K562 (cell line): Measurements from ENCODE around the gene TMC6. TPM values are rescaled to one million over a fixed set of nuclear protein-coding genes. Genes with fewer than 3 reads are reported as not detected.

Experiments used
- BRD9 ChIP-seq: fragments of 450-650 bp; IDR thresholded peaks from 2 replicates; pipeline ENCODE4 v1.6.1; 2018; ENCODE audit warnings: low read depth; ENCODE audit not compliant: partially characterized antibody
- CBX1 ChIP-seq: sonication (generic); IDR thresholded peaks from 2 replicates; pipeline ENCODE4 v1.6.1; 2016; ENCODE audit warnings: antibody characterized with exemption, low read depth, mild to moderate bottlenecking
- CEBPB ChIP-seq: fragments of 450-650 bp; IDR thresholded peaks from 2 replicates; pipeline ENCODE4 v1.6.1; 2016; ENCODE audit warnings: missing genetic modification characterization, missing compliant biosample characterization
- DPF2 ChIP-seq: fragments of 450-650 bp; IDR thresholded peaks from 2 replicates; pipeline ENCODE4 v1.6.1; 2016
- FOXK1 ChIP-seq: sonication (generic); formaldehyde crosslinking; IDR thresholded peaks from 2 replicates; pipeline ENCODE4 v1.8.0; 2022; ENCODE audit warnings: missing genetic modification reagents, mild to moderate bottlenecking, borderline replicate concordance
- HDAC2 ChIP-seq: fragments of 450-650 bp; IDR thresholded peaks from 2 replicates; pipeline ENCODE4 v1.6.1; 2016; ENCODE audit warnings: mild to moderate bottlenecking
- HSF4 ChIP-seq: fragments of 250-450 bp; sonication (Bioruptor Pico); IDR thresholded peaks from 2 replicates; pipeline ENCODE4 v2.1.2; 2022; ENCODE audit warnings: mild to moderate bottlenecking, moderate library complexity, borderline replicate concordance
- MXI1 ChIP-seq: IDR thresholded peaks from 2 replicates; pipeline ENCODE4 v1.6.1; 2011; ENCODE audit warnings: low read depth, mild to moderate bottlenecking, improper control_type of control experiment, low read length
- RCOR1 ChIP-seq, 2 experiments: IDR thresholded peaks; 2 replicates each; pipeline ENCODE4 v1.6.1; 2012; ENCODE audit warnings: low read depth in 2 of 2, low read length in 2 of 2, borderline replicate concordance in 1 of 2, improper control_type of control experiment in 1 of 2
- polyA plus RNA-seq, 8 experiments: library from polyadenylated mRNA; depleted of rRNA in 4 of 8; stranded (reverse) in 5 of 8; unstranded in 3 of 8; fragments of >200 nt; fragmentation: Nextera tagmentation in 2 of 8; fragmentation: Illumina TruSeq in 1 of 8; extraction: Ambion mirVana in 2 of 8; extraction: Trizol in 1 of 8; gene quantifications; 2 replicates each; pipeline versions ENCODE4 v1.2.1 to v1.2.3, GENCODE V29; 2011 to 2014; ENCODE audit warnings: inconsistent platforms in 1 of 8, missing spikeins in 1 of 8
- total RNA-seq, 7 experiments: library from RNA; depleted of rRNA in 6 of 7; stranded (reverse); fragments of >200 nt in 6 of 7; fragmentation: Illumina TruSeq in 2 of 7; extraction: Trizol in 2 of 7; gene quantifications; 2 replicates each; pipeline versions ENCODE4 v1.2.1 to v1.2.3, GENCODE V29; 2011 to 2021; ENCODE audit warnings: low replicate concordance in 1 of 7
- TF ChIP-seq, protein P1 (sequence below): fragments of 450-650 bp; IDR thresholded peaks from 2 replicates; pipeline ENCODE4 v1.6.1; 2016; ENCODE audit warnings: mild to moderate bottlenecking, moderate library complexity
- TF ChIP-seq, protein P2 (sequence below): fragments of 450-650 bp; conservative IDR thresholded peaks from 2 replicates; pipeline ENCODE4 v1.6.1; 2016; ENCODE audit warnings: missing genetic modification characterization, low read depth, mild to moderate bottlenecking, missing compliant biosample characterization, moderate library complexity

Gene TMC6
- total and polyA plus RNA-seq, 9 of the 15 experiments (the other 6 are each of a cell fraction or from before 2014, with no cell fraction given) = 4.1 to 351 (median 66.9) TPM

DNA sequence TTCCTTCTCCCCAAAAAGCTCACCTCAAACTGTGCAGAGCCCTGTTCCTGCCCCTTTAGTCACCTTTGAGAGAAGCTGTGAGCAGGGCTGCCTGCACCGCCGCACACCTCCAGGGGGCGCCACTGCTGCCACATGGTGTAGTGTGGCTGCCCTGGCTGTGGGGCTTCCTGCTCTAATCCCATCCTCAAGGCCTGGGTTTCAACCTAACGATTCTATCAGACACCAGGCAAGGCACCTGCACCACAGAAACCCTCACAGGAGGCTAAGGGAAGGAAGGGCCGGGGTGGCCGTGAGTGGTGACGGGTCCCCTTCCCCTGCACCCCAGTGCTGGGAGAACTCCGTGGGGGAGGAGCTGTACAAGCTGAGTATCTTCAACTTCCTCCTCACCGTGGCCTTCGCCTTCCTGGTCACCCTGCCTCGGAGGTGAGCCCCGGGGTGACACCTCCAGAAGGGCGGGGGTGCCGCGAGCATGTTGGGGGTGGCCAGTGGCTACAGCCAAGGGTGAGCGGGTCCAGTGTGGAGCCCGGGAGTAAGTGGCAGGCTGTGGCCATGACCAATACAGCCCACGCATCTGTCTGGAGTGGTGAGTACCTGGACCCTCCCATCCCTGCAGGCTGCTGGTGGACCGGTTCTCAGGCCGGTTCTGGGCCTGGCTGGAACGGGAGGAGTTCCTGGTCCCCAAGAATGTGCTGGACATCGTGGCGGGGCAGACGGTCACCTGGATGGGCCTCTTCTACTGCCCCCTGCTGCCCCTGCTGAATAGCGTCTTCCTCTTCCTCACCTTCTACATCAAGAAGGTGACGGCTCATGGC lies 9.0 kb upstream of the TMC6 start (continued):
- TF ChIP-seq MXI1 (0 out of 2 replicates have a peak, but pooled peaks have one; percentile 8), HSF4 (CRISPR knock-in tag) (0 out of 2 replicates have a peak, but pooled peaks have one; percentile 49), HDAC2 (peak; percentile 82), RCOR1 (IDR thresholded peaks at IDR 0.05; ENCODE audit: borderline replicate concordance in 1 of 2, low read depth in 2 of 2, low read length in 2 of 2) (peak in 1 of 2 experiments; percentile 75; a peak in 1 of 4 replicates), CBX1 (peak; percentile 100), FOXK1 (CRISPR knock-in tag) (0 out of 2 replicates have a peak, but pooled peaks have one; percentile 42), CEBPB (tag) (no peak), BRD9 (peak; percentile 25), DPF2 (peak; percentile 75)
- TF ChIP-seq, protein P1, sequence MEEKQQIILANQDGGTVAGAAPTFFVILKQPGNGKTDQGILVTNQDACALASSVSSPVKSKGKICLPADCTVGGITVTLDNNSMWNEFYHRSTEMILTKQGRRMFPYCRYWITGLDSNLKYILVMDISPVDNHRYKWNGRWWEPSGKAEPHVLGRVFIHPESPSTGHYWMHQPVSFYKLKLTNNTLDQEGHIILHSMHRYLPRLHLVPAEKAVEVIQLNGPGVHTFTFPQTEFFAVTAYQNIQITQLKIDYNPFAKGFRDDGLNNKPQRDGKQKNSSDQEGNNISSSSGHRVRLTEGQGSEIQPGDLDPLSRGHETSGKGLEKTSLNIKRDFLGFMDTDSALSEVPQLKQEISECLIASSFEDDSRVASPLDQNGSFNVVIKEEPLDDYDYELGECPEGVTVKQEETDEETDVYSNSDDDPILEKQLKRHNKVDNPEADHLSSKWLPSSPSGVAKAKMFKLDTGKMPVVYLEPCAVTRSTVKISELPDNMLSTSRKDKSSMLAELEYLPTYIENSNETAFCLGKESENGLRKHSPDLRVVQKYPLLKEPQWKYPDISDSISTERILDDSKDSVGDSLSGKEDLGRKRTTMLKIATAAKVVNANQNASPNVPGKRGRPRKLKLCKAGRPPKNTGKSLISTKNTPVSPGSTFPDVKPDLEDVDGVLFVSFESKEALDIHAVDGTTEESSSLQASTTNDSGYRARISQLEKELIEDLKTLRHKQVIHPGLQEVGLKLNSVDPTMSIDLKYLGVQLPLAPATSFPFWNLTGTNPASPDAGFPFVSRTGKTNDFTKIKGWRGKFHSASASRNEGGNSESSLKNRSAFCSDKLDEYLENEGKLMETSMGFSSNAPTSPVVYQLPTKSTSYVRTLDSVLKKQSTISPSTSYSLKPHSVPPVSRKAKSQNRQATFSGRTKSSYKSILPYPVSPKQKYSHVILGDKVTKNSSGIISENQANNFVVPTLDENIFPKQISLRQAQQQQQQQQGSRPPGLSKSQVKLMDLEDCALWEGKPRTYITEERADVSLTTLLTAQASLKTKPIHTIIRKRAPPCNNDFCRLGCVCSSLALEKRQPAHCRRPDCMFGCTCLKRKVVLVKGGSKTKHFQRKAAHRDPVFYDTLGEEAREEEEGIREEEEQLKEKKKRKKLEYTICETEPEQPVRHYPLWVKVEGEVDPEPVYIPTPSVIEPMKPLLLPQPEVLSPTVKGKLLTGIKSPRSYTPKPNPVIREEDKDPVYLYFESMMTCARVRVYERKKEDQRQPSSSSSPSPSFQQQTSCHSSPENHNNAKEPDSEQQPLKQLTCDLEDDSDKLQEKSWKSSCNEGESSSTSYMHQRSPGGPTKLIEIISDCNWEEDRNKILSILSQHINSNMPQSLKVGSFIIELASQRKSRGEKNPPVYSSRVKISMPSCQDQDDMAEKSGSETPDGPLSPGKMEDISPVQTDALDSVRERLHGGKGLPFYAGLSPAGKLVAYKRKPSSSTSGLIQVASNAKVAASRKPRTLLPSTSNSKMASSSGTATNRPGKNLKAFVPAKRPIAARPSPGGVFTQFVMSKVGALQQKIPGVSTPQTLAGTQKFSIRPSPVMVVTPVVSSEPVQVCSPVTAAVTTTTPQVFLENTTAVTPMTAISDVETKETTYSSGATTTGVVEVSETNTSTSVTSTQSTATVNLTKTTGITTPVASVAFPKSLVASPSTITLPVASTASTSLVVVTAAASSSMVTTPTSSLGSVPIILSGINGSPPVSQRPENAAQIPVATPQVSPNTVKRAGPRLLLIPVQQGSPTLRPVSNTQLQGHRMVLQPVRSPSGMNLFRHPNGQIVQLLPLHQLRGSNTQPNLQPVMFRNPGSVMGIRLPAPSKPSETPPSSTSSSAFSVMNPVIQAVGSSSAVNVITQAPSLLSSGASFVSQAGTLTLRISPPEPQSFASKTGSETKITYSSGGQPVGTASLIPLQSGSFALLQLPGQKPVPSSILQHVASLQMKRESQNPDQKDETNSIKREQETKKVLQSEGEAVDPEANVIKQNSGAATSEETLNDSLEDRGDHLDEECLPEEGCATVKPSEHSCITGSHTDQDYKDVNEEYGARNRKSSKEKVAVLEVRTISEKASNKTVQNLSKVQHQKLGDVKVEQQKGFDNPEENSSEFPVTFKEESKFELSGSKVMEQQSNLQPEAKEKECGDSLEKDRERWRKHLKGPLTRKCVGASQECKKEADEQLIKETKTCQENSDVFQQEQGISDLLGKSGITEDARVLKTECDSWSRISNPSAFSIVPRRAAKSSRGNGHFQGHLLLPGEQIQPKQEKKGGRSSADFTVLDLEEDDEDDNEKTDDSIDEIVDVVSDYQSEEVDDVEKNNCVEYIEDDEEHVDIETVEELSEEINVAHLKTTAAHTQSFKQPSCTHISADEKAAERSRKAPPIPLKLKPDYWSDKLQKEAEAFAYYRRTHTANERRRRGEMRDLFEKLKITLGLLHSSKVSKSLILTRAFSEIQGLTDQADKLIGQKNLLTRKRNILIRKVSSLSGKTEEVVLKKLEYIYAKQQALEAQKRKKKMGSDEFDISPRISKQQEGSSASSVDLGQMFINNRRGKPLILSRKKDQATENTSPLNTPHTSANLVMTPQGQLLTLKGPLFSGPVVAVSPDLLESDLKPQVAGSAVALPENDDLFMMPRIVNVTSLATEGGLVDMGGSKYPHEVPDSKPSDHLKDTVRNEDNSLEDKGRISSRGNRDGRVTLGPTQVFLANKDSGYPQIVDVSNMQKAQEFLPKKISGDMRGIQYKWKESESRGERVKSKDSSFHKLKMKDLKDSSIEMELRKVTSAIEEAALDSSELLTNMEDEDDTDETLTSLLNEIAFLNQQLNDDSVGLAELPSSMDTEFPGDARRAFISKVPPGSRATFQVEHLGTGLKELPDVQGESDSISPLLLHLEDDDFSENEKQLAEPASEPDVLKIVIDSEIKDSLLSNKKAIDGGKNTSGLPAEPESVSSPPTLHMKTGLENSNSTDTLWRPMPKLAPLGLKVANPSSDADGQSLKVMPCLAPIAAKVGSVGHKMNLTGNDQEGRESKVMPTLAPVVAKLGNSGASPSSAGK = peak; percentile 76
- TF ChIP-seq, protein P2, sequence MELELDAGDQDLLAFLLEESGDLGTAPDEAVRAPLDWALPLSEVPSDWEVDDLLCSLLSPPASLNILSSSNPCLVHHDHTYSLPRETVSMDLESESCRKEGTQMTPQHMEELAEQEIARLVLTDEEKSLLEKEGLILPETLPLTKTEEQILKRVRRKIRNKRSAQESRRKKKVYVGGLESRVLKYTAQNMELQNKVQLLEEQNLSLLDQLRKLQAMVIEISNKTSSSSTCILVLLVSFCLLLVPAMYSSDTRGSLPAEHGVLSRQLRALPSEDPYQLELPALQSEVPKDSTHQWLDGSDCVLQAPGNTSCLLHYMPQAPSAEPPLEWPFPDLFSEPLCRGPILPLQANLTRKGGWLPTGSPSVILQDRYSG = peak; percentile 17; the same call in 1 of the 2 replicates
